ENCODE measurements around the gene NABP2. TPM values are rescaled to one million over a fixed set of nuclear protein-coding genes. Genes with fewer than 3 reads are reported as not detected.

Gene NABP2
- total RNA-seq, 6 donors from 2014 or later: 4.2 to 23.1 (median 17.6) TPM

- H3K27me3 ChIP-seq: no peaks in the 10 kb centered on the region
- DNase-seq (no peak), ATAC-seq (ENCODE audit: low FRiP score in 2 of 2) (no peak)
- H3K36me3 ChIP-seq: peaks cover 0 to 15% (median 0%) of the 10 kb centered on the region in 4 donors
- 71 to 77% methylated on average over 9 to 11 of the region's 11 CpGs for WGBS, 2 donors
- H3K27ac ChIP-seq: peak overlapping the region; percentile 74 to 100 (median 90)
- peak overlapping the region; percentile 58 to 65 (median 60) for H3K4me3 ChIP-seq
- no peak for TF ChIP-seq POLR2A (IDR thresholded peaks at IDR 0.05)
- TF ChIP-seq, protein P1, sequence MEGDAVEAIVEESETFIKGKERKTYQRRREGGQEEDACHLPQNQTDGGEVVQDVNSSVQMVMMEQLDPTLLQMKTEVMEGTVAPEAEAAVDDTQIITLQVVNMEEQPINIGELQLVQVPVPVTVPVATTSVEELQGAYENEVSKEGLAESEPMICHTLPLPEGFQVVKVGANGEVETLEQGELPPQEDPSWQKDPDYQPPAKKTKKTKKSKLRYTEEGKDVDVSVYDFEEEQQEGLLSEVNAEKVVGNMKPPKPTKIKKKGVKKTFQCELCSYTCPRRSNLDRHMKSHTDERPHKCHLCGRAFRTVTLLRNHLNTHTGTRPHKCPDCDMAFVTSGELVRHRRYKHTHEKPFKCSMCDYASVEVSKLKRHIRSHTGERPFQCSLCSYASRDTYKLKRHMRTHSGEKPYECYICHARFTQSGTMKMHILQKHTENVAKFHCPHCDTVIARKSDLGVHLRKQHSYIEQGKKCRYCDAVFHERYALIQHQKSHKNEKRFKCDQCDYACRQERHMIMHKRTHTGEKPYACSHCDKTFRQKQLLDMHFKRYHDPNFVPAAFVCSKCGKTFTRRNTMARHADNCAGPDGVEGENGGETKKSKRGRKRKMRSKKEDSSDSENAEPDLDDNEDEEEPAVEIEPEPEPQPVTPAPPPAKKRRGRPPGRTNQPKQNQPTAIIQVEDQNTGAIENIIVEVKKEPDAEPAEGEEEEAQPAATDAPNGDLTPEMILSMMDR (IDR thresholded peaks at IDR 0.05): no peak
- no peak for TF ChIP-seq POLR2AphosphoS5 (IDR thresholded peaks at IDR 0.05)
- no peak for TF ChIP-seq EP300 (IDR thresholded peaks at IDR 0.05)
- H3K9me3 ChIP-seq: no peaks in the 10 kb centered on the region
- peaks cover 32 to 44% (median 36%) of the 10 kb centered on the region in 4 donors for H3K4me1 ChIP-seq
Measured at GRCh38 chr12:56224954-56225353, 812 bp downstream of the NABP2 start.

GRCh38 chr12:56229082-56229481, 4.9 kb downstream of the NABP2 start:
- peaks cover 7 to 13% (median 9%) of the 10 kb centered on the region in 4 donors for H3K4me1 ChIP-seq
- 94 to 97% methylated on average over 7 of the region's 7 CpGs for whole genome bisulfite sequencing, 2 donors
- DNase-seq: no peak
- H3K36me3 ChIP-seq: peaks cover 0 to 15% (median 0%) of the 10 kb centered on the region in 4 donors
- no peaks in the 10 kb centered on the region for H3K9me3 ChIP-seq
- H3K27me3 ChIP-seq: no peaks in the 10 kb centered on the region
- no peak overlapping the region for H3K27ac ChIP-seq
- TF ChIP-seq, protein P1 (IDR thresholded peaks at IDR 0.05): no peak
- TF ChIP-seq EP300 (IDR thresholded peaks at IDR 0.05) (no peak), POLR2A (IDR thresholded peaks at IDR 0.05) (no peak), POLR2AphosphoS5 (IDR thresholded peaks at IDR 0.05) (no peak)
- no peak overlapping the region for H3K4me3 ChIP-seq
- ATAC-seq (ENCODE audit: low FRiP score in 2 of 2): no peak

GRCh38 chr12:56229916-56230431, 5.8 kb downstream of the NABP2 start, which contains the start of gene SLC39A5:
Gene SLC39A5, plus strand, starts transcription at chr12:56230051. Its CDS starts 1,224 bp downstream, at chr12:56231275.
- Histone ChIP-seq H3K36me3 (peaks cover 0 to 15% (median 0%) of the 10 kb centered on the region in 4 donors), H3K9me3 (no peaks in the 10 kb centered on the region), H3K27me3 (no peaks in the 10 kb centered on the region), H3K27ac (no peak within 1 kb of the TSS), H3K4me1 (peaks cover 2 to 6% (median 3%) of the 10 kb centered on the region in 4 donors), H3K4me3 (no peak within 1 kb of the TSS)
- ATAC-seq (ENCODE audit: low FRiP score in 2 of 2) (no peak), DNase-seq (no peak)
- no peak for TF ChIP-seq POLR2AphosphoS5 (IDR thresholded peaks at IDR 0.05)
- TF ChIP-seq, protein P1 (IDR thresholded peaks at IDR 0.05): no peak
- no peak for TF ChIP-seq EP300 (IDR thresholded peaks at IDR 0.05)
- TF ChIP-seq POLR2A (IDR thresholded peaks at IDR 0.05): no peak
- 59 to 85% methylated on average over 4 of the region's 4 CpGs for WGBS, 2 donors

- H3K4me1 ChIP-seq: no peaks in the 10 kb centered on the region
- no peak overlapping the region for H3K27ac ChIP-seq
- no peaks in the 10 kb centered on the region for H3K9me3 ChIP-seq
- H3K4me3 ChIP-seq: no peak overlapping the region
- 74 to 76% methylated on average over 7 to 8 of the region's 8 CpGs for WGBS, 2 donors
- ATAC-seq (ENCODE audit: low FRiP score in 2 of 2): no peak
- no peaks in the 10 kb centered on the region for H3K27me3 ChIP-seq
- peaks cover 0 to 15% (median 0%) of the 10 kb centered on the region in 4 donors for H3K36me3 ChIP-seq
- TF ChIP-seq POLR2A (IDR thresholded peaks at IDR 0.05): no peak
- no peak for TF ChIP-seq EP300 (IDR thresholded peaks at IDR 0.05)
- DNase-seq: no peak
Measured at GRCh38 chr12:56230432-56231183, 6.5 kb downstream of the NABP2 start.

DNA sequence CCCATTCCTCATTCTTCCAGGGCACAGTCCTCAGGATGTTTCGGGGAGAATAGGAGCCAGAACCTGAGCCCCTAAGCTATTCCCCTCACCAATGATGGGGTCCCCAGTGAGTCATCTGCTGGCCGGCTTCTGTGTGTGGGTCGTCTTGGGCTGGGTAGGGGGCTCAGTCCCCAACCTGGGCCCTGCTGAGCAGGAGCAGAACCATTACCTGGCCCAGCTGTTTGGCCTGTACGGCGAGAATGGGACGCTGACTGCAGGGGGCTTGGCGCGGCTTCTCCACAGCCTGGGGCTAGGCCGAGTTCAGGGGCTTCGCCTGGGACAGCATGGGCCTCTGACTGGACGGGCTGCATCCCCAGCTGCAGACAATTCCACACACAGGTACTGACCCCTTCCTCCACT, 7.0 kb downstream of the NABP2 start:
- Histone ChIP-seq H3K4me3 (no peak overlapping the region), H3K36me3 (peaks cover 0 to 12% (median under 1%) of the 10 kb centered on the region in 4 donors), H3K9me3 (no peaks in the 10 kb centered on the region), H3K4me1 (no peaks in the 10 kb centered on the region), H3K27me3 (no peaks in the 10 kb centered on the region), H3K27ac (no peak overlapping the region)
- ATAC-seq (ENCODE audit: low FRiP score in 2 of 2): no peak
- 88 to 100% methylated on average over 1 to 11 of the region's 11 CpGs for WGBS, 2 donors
- DNase-seq: no peak
- TF ChIP-seq, protein P1 (IDR thresholded peaks at IDR 0.05): no peak
- TF ChIP-seq POLR2A (IDR thresholded peaks at IDR 0.05): no peak
- no peak for TF ChIP-seq EP300 (IDR thresholded peaks at IDR 0.05)
- TF ChIP-seq POLR2AphosphoS5 (IDR thresholded peaks at IDR 0.05): no peak
